Keratinocyte (primary cell): ENCODE results near the gene PARN. TPM values are rescaled to one million over a fixed set of nuclear protein-coding genes. Genes with fewer than 3 reads are reported as not detected.

ENCODE experiments used
- DNase-seq: peaks from one replicate; pipeline ENCODE4 v3.0.0-alpha.2; 2011; ENCODE audit warnings: low read depth, missing footprints, low spot score
- FAIRE-seq: peaks from 2 replicates; lab custom pipeline; 2011; peaks lifted over from hg19 to GRCh38; lab: Jason Lieb, UNC
- H2AFZ ChIP-seq: 2 replicates; pipeline ENCODE4 v1.6.0; 2012; ENCODE audit warnings: low read length, control low read depth, inconsistent platforms; ENCODE audit not compliant: control insufficient read depth
- H3K27ac ChIP-seq: 2 replicates; pipeline ENCODE4 v1.5.1; 2011; ENCODE audit warnings: low read length; ENCODE audit not compliant: control insufficient read depth, insufficient read depth
- H3K27me3 ChIP-seq: 3 replicates; pipeline ENCODE4 v1.6.0; 2011; ENCODE audit warnings: low read length; ENCODE audit not compliant: control insufficient read depth, insufficient read depth; ENCODE audit errors: extremely low read depth
- H3K36me3 ChIP-seq, 2 experiments: 2 replicates in 1 of 2; 3 replicates in 1 of 2; pipeline ENCODE4 v1.5.1; 2011; ENCODE audit warnings: low read length in 2 of 2, mild to moderate bottlenecking in 1 of 2; ENCODE audit not compliant: control insufficient read depth in 2 of 2, insufficient read depth in 2 of 2; ENCODE audit errors: extremely low read depth in 1 of 2
- H3K4me1 ChIP-seq: 3 replicates; pipeline ENCODE4 v1.5.1; 2011; ENCODE audit warnings: low read length; ENCODE audit not compliant: control insufficient read depth, insufficient read depth; ENCODE audit errors: extremely low read depth
- H3K4me2 ChIP-seq: 3 replicates; pipeline ENCODE4 v1.6.0; 2011; ENCODE audit warnings: low read depth, low read length; ENCODE audit not compliant: control insufficient read depth, insufficient read depth; ENCODE audit errors: extremely low read depth
- H3K4me3 ChIP-seq, 3 experiments: fragments of 200-600 bp in 1 of 3; sonication (generic) in 1 of 3; 2 replicates in 2 of 3; 3 replicates in 1 of 3; pipeline ENCODE4 v1.5.1; 2011 to 2016; ENCODE audit warnings: low read length in 3 of 3, mild to moderate bottlenecking in 3 of 3, control low read depth in 2 of 3, inconsistent platforms in 1 of 3, low read depth in 1 of 3, mixed read lengths in 1 of 3, mixed run types in 1 of 3, moderate library complexity in 1 of 3; ENCODE audit not compliant: control insufficient read depth in 2 of 3, insufficient read depth in 2 of 3; ENCODE audit errors: extremely low read depth in 1 of 3
- H3K79me2 ChIP-seq: 2 replicates; pipeline ENCODE4 v1.6.0; 2012; ENCODE audit warnings: low read length; ENCODE audit not compliant: control insufficient read depth, insufficient read depth
- H3K9ac ChIP-seq: 3 replicates; pipeline ENCODE4 v1.6.0; 2011; ENCODE audit warnings: low read length; ENCODE audit not compliant: control insufficient read depth, insufficient read depth; ENCODE audit errors: extremely low read depth
- H3K9me1 ChIP-seq: 3 replicates; pipeline ENCODE4 v1.6.0; 2011; ENCODE audit warnings: low read length; ENCODE audit not compliant: control insufficient read depth, insufficient read depth; ENCODE audit errors: extremely low read depth
- H3K9me3 ChIP-seq: 2 replicates; pipeline ENCODE4 v1.5.1; 2012; ENCODE audit warnings: low read depth, low read length; ENCODE audit not compliant: control insufficient read depth
- H4K20me1 ChIP-seq: 3 replicates; pipeline ENCODE4 v1.6.0; 2011; ENCODE audit warnings: low read length; ENCODE audit not compliant: control insufficient read depth, insufficient read depth; ENCODE audit errors: extremely low read depth
- EZH2 ChIP-seq: IDR thresholded peaks from one replicate; pipeline ENCODE4 v1.6.1; 2012; ENCODE audit warnings: inconsistent platforms, mild to moderate bottlenecking, low read length, moderate library complexity
- dilution Hi-C: fragments of 300-500 bp; cut with MboI; formaldehyde crosslinking; loops from one replicate; pipeline ENCODE4 v1.7.0; 2020; ENCODE audit warnings: low sequenced_read_pairs; ENCODE audit not compliant: extremely low pct_ligation_motif_present
- polyA plus RNA-seq, 5 experiments: library from polyadenylated mRNA; depleted of rRNA in 3 of 5; stranded (reverse) in 3 of 5; stranded (forward) in 1 of 5; unstranded in 1 of 5; fragments of >200 nt; gene quantifications; 1 replicate in 1 of 5; 2 replicates in 3 of 5; 3 replicates in 1 of 5; pipeline versions ENCODE4 v1.2.1 to v1.2.3, GENCODE V29; 2011 to 2012; ENCODE audit warnings: missing spikeins in 2 of 5, low read depth in 1 of 5, low replicate concordance in 1 of 5
- TF ChIP-seq, protein P1 (sequence below), 3 experiments: IDR thresholded peaks in 1 of 3; conservative IDR thresholded peaks in 1 of 3; optimal IDR thresholded peaks in 1 of 3; 2 replicates in 2 of 3; 3 replicates in 1 of 3; pipeline versions ENCODE3 to v1.5.1; 2011; ENCODE audit warnings: low read length in 3 of 3, mild to moderate bottlenecking in 3 of 3, moderate library complexity in 2 of 3, control low read depth in 1 of 3, inconsistent platforms in 1 of 3; ENCODE audit not compliant: insufficient read depth in 2 of 3; ENCODE audit errors: extremely low read depth in 1 of 3

PARN gene
- polyA plus RNA-seq, 1 donor (not counting 4 experiments of a cell fraction or from before 2014, with no cell fraction given), result 40.8 TPM

DNA sequence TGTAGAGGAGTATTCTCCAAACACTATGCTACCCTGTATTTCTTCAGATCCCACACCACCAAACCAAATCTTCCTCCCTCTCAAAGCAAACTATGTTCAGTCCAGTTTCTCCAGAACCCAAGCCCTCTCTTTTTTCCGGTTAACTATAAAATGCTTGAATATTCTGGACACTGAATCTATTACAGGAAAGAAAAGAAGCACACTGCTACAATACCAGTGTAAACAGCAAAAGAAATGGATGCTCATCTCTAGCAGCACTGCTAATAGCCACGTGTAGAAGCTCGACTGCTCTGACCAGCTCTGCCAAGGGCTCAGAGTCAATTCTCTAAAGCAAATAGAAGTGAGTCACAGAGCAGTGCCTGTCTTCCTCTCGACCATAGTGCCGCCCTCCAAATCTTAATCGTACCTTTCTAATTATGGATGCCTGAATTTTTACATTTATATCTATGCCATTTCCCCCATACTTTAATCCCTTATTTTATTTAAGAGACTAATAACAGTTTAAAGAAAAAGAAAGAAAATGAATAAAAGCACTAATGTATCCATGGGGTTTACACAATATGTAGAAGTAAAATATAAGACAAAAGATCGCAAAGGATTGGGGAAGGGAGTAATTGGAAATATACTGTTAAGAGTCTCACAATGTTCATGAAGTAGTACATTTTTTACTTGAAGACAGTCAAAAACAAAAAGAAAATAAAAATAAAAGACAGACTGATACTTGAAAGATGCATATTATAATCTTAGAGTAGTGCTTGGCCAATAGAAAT, 154.5 kb downstream of the PARN start:
- Histone ChIP-seq H3K4me2 (no peak overlapping the region), H3K9ac (no peak overlapping the region), H3K9me1 (no peaks in the 10 kb centered on the region), H2AFZ (no peak overlapping the region), H3K27me3 (no peaks in the 10 kb centered on the region), H3K4me1 (no peaks in the 10 kb centered on the region), H3K9me3 (no peaks in the 10 kb centered on the region), H4K20me1 (no peaks in the 10 kb centered on the region), H3K36me3 (peaks cover 0 to 1% of the 10 kb centered on the region in 2 experiments), H3K79me2 (no peaks in the 10 kb centered on the region), H3K4me3 (no peak overlapping the region), H3K27ac (no peak overlapping the region)
- DNase-seq, result no peak
- no peak for TF ChIP-seq EZH2
- TF ChIP-seq, protein P1, sequence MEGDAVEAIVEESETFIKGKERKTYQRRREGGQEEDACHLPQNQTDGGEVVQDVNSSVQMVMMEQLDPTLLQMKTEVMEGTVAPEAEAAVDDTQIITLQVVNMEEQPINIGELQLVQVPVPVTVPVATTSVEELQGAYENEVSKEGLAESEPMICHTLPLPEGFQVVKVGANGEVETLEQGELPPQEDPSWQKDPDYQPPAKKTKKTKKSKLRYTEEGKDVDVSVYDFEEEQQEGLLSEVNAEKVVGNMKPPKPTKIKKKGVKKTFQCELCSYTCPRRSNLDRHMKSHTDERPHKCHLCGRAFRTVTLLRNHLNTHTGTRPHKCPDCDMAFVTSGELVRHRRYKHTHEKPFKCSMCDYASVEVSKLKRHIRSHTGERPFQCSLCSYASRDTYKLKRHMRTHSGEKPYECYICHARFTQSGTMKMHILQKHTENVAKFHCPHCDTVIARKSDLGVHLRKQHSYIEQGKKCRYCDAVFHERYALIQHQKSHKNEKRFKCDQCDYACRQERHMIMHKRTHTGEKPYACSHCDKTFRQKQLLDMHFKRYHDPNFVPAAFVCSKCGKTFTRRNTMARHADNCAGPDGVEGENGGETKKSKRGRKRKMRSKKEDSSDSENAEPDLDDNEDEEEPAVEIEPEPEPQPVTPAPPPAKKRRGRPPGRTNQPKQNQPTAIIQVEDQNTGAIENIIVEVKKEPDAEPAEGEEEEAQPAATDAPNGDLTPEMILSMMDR (optimal IDR thresholded peaks at IDR 0.05 in 1 of 3, IDR thresholded peaks at IDR 0.05 in 1 of 3, conservative IDR thresholded peaks at IDR 0.05 in 1 of 3; ENCODE audit: extremely low read depth in 1 of 3, insufficient read depth in 2 of 3, low read length in 3 of 3), result no peak
- FAIRE-seq, result no peak
- dilution Hi-C loops, result no loop called here

DNA sequence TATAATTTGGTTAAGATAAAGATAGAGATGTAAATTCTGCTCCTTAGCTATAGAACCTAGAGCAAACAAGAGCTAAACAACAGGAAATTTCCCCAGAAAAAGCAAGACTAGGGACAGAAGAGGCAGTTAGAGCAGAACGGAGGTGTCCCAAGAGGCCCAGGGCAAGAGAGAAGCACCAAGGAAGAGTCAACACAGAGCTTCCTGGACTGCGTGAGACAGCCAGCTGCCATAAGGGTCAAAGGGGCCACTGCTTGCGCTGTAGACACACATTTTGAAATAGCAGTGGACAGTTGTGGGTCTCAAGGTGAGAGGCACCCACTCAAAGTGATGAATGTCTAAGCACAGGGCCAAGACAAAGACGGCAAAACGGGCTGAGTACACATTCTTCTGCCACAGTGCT, 156.6 kb downstream of the PARN start:
- dilution Hi-C loops, result no loop called here
- DNase-seq (no peak), FAIRE-seq (no peak)
- Histone ChIP-seq H3K9me3 (no peaks in the 10 kb centered on the region), H3K27ac (no peak overlapping the region), H3K27me3 (no peaks in the 10 kb centered on the region), H4K20me1 (no peaks in the 10 kb centered on the region), H3K4me3 (no peak overlapping the region), H3K9me1 (no peaks in the 10 kb centered on the region), H3K4me2 (no peak overlapping the region), H3K4me1 (no peaks in the 10 kb centered on the region), H3K9ac (no peak overlapping the region), H3K36me3 (peaks cover 0 to 1% of the 10 kb centered on the region in 2 experiments), H3K79me2 (no peaks in the 10 kb centered on the region), H2AFZ (no peak overlapping the region)
- TF ChIP-seq, protein P1 (optimal IDR thresholded peaks at IDR 0.05 in 1 of 3, IDR thresholded peaks at IDR 0.05 in 1 of 3, conservative IDR thresholded peaks at IDR 0.05 in 1 of 3; ENCODE audit: extremely low read depth in 1 of 3, insufficient read depth in 2 of 3, low read length in 3 of 3), result no peak
- no peak for TF ChIP-seq EZH2
